GM19455 (cell line): ENCODE results near the gene KCP.

Experiments used
- ATAC-seq: cut with Tn5 transposase; IDR thresholded peaks from one replicate; pipeline ENCODE4 v1.9.1; 2021; ENCODE audit not compliant: unreplicated experiment

The KCP gene

DNA sequence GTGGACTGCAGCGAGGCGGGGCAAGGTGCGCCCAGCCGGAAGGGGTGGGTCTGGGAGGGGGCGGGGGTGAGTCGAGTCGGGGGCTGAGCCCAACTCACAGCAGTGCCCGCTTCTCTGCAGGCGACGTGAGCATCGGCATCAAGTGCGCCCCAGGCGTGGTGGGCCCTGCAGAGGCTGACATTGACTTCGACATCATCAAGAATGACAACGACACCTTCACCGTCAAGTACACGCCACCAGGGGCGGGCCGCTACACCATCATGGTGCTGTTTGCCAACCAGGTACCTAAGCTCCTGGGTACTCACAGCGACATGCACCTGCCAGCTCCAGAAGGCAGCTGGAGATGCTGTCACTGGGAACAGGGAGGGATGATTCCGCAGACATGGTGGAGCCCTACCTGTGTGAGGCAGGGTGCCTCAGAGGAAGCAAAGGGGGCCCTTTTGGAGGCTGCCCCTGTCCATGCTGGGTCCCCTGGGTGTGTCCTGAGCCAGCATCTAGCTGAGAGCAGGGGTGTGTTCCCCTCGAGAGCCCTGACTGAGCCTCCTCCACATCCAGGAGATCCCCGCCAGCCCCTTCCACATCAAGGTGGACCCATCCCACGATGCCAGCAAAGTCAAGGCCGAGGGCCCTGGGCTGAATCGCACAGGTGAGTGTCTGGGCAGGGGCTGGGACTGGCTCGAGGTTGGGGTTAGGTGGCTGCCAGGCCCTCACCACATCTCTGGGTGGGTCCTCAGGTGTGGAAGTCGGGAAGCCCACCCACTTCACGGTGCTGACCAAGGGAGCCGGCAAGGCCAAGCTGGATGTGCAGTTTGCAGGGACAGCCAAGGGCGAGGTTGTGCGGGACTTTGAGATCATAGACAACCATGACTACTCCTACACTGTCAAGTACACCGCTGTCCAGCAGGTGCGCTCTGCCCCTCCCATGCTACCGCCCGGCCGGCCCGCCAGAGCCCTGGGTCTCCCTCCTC, 67.6 kb downstream of the KCP start:
- ATAC-seq, result no peak

GRCh38 chr7:128841921-128842673, 68.4 kb downstream of the KCP start:
- no peak for ATAC-seq

DNA sequence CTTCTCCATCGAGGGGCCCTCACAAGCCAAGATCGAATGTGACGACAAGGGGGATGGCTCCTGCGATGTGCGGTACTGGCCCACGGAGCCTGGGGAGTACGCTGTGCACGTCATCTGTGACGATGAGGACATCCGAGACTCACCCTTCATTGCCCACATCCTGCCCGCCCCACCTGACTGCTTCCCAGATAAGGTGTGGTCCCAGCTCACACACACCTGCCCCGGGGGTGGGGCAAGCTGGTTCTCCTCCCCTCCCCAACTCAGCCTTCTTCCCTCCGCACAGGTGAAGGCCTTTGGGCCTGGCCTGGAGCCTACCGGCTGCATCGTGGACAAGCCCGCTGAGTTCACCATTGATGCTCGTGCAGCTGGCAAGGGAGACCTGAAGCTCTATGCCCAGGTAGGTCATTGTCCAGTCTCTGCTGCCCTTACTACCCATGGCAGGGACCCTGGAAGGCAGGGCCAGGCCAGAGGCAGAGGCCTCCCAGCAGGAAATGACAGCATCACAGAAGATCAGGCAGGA, 69.3 kb downstream of the KCP start:
- ATAC-seq, result no peak

- no peak for ATAC-seq
These were observed 70.0 kb downstream of the KCP start for GRCh38 chr7:128840326-128841170.

DNA sequence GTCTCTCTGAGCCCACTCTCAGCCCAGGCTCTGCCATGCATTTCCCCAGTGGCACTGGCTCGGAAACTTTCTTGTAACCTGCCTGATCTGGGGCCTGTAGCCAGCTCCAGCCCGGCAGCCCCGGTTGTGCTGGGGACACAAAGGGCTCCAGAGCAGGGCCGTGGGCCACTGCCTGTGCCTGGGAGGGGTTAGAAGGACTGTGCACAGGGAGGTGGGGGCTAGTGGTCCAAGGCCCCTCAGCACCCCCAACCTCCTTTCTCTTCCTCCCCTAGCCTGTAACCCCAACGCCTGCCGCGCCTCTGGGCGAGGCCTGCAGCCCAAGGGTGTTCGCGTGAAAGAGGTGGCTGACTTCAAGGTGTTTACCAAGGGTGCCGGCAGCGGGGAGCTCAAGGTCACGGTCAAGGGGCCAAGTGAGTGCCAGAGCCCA, 70.7 kb downstream of the KCP start:
- no peak for ATAC-seq

DNA sequence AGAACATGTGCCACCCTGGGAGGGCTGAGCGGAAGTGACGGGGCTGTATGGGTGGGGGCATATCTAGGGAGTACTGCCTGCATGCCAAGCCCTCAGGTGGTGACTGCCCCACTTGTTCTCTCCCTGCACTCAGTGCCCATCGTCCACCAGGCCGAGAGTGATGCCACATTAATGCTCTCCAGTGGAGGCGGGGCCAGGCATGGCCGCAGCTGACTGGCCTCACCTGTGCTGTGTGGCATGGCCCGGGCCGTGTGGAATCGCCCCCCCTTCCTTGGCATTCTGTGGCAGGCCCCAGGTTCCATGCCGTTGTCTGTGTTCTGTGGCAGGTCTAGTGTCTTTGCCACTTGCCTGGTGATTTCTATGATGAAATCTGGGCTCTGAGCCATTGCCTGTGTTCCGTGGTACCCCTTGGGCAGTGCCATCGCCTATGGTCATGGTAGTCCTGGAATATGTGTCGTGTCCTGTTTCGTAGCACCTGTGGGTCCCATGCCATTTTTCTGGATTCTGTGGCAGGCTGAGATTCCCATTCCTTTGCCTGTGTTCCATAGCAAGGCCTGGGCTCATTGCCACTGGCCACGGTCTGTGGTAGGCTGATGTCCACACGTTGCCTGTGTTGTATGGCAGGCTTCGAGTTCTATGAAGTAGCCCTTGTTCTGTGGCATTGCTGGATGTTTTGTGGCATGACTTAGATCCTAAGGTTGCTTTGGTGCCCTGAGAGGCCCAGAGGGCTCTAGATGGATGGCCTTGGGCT, 71.4 kb downstream of the KCP start:
- no peak for ATAC-seq

- ATAC-seq, result no peak
These were observed 72.3 kb downstream of the KCP start for GRCh38 chr7:128838109-128838779.

DNA sequence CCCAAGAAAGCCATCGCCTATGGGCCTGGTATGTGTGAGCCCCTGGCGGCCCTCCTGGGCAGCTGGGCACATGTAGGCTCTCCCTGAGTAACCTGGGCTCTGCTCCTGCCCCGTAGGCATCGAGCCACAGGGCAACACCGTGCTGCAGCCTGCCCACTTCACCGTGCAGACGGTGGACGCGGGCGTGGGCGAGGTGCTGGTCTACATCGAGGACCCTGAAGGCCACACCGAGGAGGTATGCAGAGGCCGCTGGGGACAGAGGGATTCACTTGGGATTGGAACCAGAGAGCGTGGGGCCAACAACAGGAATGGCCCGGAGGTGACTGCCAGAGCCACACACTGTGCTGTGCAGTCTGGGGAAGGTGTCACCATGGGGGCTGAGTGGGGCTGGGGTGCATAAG, 73.0 kb downstream of the KCP start:
- ATAC-seq, result no peak

GRCh38 chr7:128836729-128837348, 73.7 kb downstream of the KCP start:
- ATAC-seq, result no peak

DNA sequence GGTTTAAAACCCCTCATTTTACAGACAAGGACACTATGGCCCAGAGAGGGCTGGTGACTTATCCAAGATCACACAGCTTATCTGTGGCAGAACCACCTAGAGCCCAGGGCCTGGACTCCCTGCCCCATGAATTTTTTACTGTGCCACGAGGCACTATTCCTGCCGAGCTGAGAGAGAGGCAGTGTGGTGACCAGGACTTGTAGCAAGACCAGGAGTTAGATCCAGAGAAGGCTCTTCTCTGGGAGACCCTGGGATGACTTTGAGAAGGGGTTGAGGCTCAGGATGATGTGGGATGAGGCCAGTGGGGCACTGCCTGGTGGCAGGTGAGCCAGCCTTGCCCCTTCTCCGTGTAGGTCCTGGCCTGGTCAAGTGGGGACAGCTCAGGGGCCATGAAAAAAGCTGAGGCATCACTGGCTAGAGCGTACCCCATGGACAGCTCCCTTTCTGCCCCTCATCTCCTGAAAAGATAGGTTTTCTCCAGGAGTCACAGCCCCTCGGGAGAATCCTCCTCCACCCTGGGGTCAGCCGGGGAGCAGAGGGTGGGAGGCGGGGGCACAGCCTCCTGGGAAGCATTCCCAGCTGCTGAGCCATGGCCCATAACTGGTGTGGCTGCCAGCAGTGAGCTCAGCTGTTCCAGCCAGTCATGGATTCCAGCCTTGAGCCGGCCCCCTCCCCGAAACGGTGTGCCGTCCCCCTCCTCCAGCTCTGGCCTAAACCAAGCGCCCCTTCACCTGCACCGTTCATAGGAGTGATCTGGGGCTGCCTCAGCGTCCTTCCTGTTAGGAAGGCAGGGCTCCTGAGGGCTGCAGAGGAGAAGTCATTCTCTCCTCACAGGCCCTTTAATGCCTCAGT, 74.5 kb downstream of the KCP start:
- no peak for ATAC-seq

GRCh38 chr7:128835231-128835751, 75.2 kb downstream of the KCP start:
- no peak for ATAC-seq

GRCh38 chr7:128833946-128834325, 76.6 kb downstream of the KCP start:
- ATAC-seq, result no peak

GRCh38 chr7:128833148-128833945, 77.2 kb downstream of the KCP start:
- ATAC-seq, result no peak

GRCh38 chr7:128832880-128833147, 77.7 kb downstream of the KCP start:
- no peak for ATAC-seq

DNA sequence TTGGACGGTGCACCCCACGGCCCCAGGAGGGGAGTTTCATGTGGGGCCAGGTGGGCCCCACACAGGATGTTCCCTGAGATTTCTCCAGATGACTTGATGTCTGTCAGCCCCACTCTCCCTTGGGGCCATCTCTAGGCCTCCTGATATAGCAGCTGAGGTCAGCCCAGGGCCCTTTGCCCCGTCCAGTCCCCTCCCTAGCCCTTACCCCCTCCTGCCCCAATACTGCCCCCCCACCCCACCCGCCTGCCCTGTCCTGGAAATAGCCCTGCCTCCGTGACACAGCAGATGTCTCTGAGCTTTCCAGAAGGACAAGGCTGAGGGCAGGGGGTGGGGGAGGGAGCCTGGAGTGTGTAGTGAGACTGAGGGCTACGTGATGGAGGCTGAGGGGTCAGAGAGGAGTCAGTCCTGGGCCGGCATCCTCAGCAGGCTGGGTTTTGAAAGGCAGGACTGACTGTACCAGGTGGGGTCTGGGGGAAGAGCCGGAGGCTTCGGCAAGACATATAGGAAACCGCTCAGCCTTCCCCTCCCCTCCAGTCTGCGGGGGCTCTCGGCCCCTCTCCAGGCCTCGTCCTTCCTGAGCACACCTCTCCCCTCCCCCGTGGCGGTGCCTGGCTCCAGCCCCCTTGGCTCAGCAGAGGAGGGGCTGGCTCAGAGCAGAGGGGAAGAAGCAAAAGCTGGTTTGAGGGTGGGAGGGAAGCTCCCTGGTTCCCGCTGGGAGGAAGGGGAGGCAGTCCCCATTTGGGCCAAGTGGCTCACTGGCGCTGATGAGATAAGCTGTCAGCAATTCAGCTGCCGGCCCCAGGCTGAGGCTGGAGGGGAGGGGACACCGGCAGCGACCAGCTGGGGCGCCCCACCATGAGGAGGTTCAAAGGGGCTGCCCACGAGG, 78.3 kb downstream of the KCP start:
- no peak for ATAC-seq

DNA sequence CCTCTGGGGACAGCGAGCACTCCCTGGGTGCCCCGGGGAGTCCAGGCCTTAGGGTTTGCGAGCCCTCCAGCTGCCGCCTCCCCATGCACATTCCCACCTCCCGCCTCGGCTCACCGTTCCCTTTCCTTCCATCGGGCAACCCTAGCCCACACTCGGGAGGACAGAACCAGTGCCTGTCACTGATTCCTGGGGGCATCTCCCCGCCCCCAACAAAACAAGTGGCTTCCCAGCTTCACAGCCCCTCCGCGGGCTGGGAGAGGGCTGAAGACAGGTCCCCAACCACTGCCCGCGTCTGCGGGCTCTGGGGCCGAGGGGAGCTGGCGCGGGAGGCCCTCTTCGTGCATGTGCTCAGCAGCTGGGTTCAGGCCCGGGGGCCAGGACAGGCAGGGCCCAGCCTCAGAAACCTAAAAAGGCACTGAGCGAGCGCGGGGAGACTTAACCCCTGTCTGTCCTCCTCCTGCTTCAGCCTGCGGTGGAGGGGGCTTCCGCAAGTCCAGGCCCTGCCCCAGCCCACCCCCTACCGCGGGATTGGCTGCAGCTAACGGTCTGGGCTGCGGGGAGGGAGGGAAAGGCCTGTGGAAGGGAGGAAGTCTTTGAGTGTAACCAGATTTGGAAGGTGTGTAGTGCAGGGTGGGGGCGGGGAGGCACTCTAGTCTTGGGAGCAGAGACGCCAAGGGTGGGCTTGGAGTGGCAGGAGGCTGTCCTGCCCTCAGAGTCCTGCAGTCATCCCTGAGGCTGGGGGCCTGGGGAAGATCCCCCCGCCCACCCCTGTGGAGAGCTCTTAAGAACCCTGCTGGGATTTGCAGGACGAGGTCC, 79.1 kb downstream of the KCP start:
- ATAC-seq, result no peak
